Mesendoderm (in vitro differentiated cells): ENCODE results near the gene ZNF665.
"Not testable (repeated sequence)": the region's sequence is repeated elsewhere in the genome, so short reads cannot be mapped to it uniquely, and the experiment has no call there.

Experiments
- DNase-seq: peaks from one replicate; pipeline ENCODE4 v3.0.0; 2013
- H2AK5ac ChIP-seq: 2 replicates; pipeline ENCODE4 v1.6.1; 2013; ENCODE audit warnings: low read length, inconsistent platforms
- H2BK120ac ChIP-seq: 2 replicates; pipeline ENCODE4 v1.6.1; 2013; ENCODE audit warnings: low read depth, mild to moderate bottlenecking, low read length, moderate library complexity, mixed read lengths
- H2BK15ac ChIP-seq: replicated peaks from 2 replicates; pipeline ENCODE4 v1.6.1; 2013; ENCODE audit warnings: low read depth, mild to moderate bottlenecking, moderate library complexity
- H2BK5ac ChIP-seq: 2 replicates; pipeline ENCODE4 v1.6.1; 2013; ENCODE audit warnings: low read length, inconsistent platforms
- H3K18ac ChIP-seq: 2 replicates; pipeline ENCODE4 v1.6.1; 2013; ENCODE audit warnings: mild to moderate bottlenecking, low read length, mixed read lengths
- H3K23ac ChIP-seq: one replicate; pipeline ENCODE4 v1.6.1; 2013; ENCODE audit warnings: low read length
- H3K27ac ChIP-seq: 2 replicates; pipeline ENCODE4 v1.5.1; 2013; ENCODE audit warnings: low read depth, mild to moderate bottlenecking, inconsistent platforms, low read length, moderate library complexity
- H3K27me3 ChIP-seq: 2 replicates; pipeline ENCODE4 v1.6.1; 2013; ENCODE audit warnings: low read length, control low read depth, mild to moderate bottlenecking, inconsistent platforms; ENCODE audit not compliant: insufficient read depth, poor library complexity
- H3K36me3 ChIP-seq: 2 replicates; pipeline ENCODE4 v1.6.1; 2013; ENCODE audit warnings: low read length, inconsistent platforms; ENCODE audit not compliant: control insufficient read depth, insufficient read depth
- H3K4ac ChIP-seq: one replicate; pipeline ENCODE4 v1.6.1; 2013; ENCODE audit warnings: low read depth, mild to moderate bottlenecking, low read length, moderate library complexity
- H3K4me1 ChIP-seq: 2 replicates; pipeline ENCODE4 v1.6.1; 2013; ENCODE audit warnings: low read depth, low read length, inconsistent platforms; ENCODE audit not compliant: control insufficient read depth
- H3K4me2 ChIP-seq: 2 replicates; pipeline ENCODE4 v1.6.1; 2013; ENCODE audit warnings: low read length
- H3K4me3 ChIP-seq: 2 replicates; pipeline ENCODE4 v1.5.1; 2013; ENCODE audit warnings: mild to moderate bottlenecking, low read length
- H3K56ac ChIP-seq: one replicate; pipeline ENCODE4 v1.6.1; 2013; ENCODE audit warnings: low read length
- H3K79me1 ChIP-seq: 2 replicates; pipeline ENCODE4 v1.6.1; 2013; ENCODE audit warnings: low read length, inconsistent platforms
- H3K79me2 ChIP-seq: 2 replicates; pipeline ENCODE4 v1.6.1; 2013; ENCODE audit warnings: mild to moderate bottlenecking, low read length; ENCODE audit not compliant: control insufficient read depth, insufficient read depth
- H3K9ac ChIP-seq: 2 replicates; pipeline ENCODE4 v1.6.1; 2013; ENCODE audit warnings: low read length, inconsistent platforms
- H4K5ac ChIP-seq: one replicate; pipeline ENCODE4 v1.6.1; 2013; ENCODE audit warnings: low read length
- H4K8ac ChIP-seq: one replicate; pipeline ENCODE4 v1.6.1; 2013; ENCODE audit warnings: low read depth, mild to moderate bottlenecking, control low read depth, low read length, moderate library complexity
- WGBS: extraction: QIAGEN DNeasy Blood & Tissue Kit; methylation state at CpG from one replicate; pipeline ENCODE4 v1.1.7; 2013; ENCODE audit warnings: low lambda C conversion rate, missing lambda C conversion rate; ENCODE audit not compliant: insufficient coverage; ENCODE audit errors: extremely low coverage; 5-methylcytosine and 5-hydroxymethylcytosine counted together

ZNF665 gene

DNA sequence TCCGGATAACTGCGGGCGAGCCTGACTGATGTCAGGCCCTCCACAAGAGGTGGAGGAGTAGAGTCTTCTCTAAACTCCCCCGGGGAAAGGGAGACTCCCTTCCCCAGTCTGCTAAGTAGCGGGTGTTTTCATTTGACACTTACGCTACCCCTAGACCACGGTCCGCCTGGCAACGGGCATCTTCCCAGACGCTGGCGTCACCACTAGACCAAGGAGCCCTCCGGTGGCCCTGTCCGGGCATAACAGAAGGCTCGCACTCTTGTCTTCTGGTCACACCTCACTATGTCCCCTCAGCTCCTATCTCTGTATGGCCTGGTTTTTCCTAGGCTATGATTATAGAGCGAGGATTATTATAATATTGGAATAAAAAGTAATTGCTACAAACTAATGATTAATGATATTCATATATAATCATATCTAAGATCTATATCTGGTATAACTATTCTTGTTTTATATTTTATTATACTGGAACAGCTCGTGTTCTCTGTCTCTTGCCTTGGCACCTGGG lies 3.4 kb downstream of the ZNF665 start:
- not testable (repeated sequence) for H3K18ac ChIP-seq, H3K23ac ChIP-seq, H2BK5ac ChIP-seq, H3K27ac ChIP-seq, H3K56ac ChIP-seq, DNase-seq, H3K79me2 ChIP-seq, H3K4me2 ChIP-seq, H3K4ac ChIP-seq, H4K5ac ChIP-seq, H3K36me3 ChIP-seq, H3K79me1 ChIP-seq, H3K9ac ChIP-seq, H2BK15ac ChIP-seq, H3K27me3 ChIP-seq, H4K8ac ChIP-seq, H2AK5ac ChIP-seq, H2BK120ac ChIP-seq, H3K4me1 ChIP-seq, H3K4me3 ChIP-seq
- no CpG with 5 or more reads among the region's 16 CpGs for WGBS

DNA sequence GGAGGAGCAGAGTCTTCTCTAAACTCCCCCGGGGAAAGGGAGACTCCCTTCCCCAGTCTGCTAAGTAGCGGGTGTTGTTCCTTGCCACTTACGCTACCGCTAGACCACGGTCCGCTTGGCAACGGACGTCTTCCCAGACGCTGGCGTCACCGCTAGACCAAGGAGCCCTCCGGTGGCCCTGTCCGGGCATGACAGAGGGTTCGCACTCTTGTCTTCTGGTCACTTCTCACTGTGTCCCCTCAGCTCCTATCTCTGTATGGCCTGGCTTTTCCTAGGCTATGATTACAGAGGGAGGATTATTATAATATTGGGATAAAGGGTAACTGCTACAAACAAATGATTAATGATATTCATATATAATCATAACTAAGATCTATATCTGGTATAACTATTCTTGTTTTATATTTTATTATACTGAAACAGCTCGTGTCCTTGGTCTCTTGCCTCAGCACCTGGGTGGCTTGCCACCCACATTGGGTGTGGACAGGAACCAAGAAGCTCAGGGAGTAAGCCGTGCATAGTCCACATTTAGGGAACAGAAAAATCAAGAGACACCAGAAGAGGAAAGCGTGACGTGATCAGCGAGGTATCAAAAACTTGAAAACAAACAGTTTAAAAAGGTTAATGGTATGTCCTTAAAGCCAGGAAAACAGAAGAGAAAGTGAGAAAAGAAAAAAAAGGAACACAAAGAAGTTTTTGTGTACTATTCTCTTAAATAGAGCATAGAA lies 7.8 kb downstream of the ZNF665 start:
- H3K27me3 ChIP-seq, H3K4me3 ChIP-seq, H3K4me1 ChIP-seq, H3K23ac ChIP-seq, H4K5ac ChIP-seq, H3K9ac ChIP-seq, H2BK5ac ChIP-seq, H3K79me1 ChIP-seq, H3K56ac ChIP-seq, H3K27ac ChIP-seq, H2BK15ac ChIP-seq, H2BK120ac ChIP-seq, H3K18ac ChIP-seq, H3K79me2 ChIP-seq, H3K4me2 ChIP-seq, H4K8ac ChIP-seq, DNase-seq, H2AK5ac ChIP-seq, H3K4ac ChIP-seq, H3K36me3 ChIP-seq: not testable (repeated sequence)
- WGBS, result no CpG with 5 or more reads among the region's 19 CpGs

DNA sequence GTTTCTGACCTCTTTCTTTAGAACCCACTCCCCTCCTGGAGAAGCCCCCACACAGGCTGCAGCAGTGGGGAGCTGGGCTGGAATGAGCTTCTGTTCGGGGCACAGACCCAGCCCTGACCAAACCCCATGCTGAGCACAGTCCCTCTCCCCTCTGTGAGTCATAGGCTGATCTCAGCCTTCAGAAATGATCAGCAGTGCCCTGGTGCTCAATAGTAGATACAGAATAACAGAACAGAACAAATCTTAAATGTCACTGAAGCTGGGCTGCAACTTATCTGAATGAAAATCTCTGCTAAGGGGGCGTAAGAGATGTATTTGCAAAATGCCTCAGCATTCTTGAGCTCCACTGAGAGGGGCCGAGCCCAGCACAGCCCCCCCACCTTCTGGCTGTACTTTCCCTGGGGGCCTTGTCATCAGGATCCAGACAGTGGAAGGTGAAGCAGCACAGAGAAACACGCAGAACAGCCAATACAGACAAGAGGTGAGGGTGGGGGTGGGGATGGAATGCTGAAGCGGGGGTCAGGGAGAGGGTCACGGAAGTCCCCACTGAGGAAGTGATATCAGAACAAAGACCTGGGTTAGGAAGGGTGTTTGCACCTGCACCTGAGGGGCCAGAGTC lies 9.9 kb downstream of the ZNF665 start:
- H3K23ac ChIP-seq, result no peak overlapping the region
- WGBS, result no CpG with 5 or more reads among the region's 6 CpGs

DNA sequence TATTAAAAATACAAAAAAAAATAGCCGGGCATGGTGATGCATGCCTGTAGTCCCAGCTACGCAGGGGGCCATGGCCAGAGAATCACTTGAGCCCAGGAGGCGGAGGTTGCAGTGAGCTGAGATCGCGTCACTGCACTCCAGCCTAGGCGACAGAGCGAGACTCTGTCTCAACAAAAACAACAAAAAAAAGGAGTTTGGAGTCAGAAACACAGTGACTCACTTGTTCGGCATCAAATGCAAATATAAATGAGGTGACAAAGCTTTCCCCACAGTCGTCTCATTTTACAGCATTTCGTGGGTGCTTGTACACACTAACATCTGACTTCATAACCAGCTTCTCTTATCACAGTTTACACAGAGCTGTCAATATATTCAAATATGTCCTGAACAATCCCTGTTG lies 11.0 kb downstream of the ZNF665 start:
- H2BK120ac ChIP-seq, result no peak overlapping the region
- H3K79me1 ChIP-seq, result no peaks in the 10 kb centered on the region
- H3K56ac ChIP-seq, result no peak overlapping the region
- no peak overlapping the region for H2BK15ac ChIP-seq
- H3K4ac ChIP-seq, result no peak overlapping the region
- no peak overlapping the region for H3K18ac ChIP-seq
- no peak overlapping the region for H3K23ac ChIP-seq
- H4K8ac ChIP-seq, result no peak overlapping the region
- peaks cover 2% of the 10 kb centered on the region for H3K36me3 ChIP-seq
- no peaks in the 10 kb centered on the region for H3K79me2 ChIP-seq
- no peak for DNase-seq
- H2AK5ac ChIP-seq, result no peak overlapping the region
- no peak overlapping the region for H3K4me3 ChIP-seq
- H3K27me3 ChIP-seq, result no peaks in the 10 kb centered on the region
- H3K4me2 ChIP-seq, result no peak overlapping the region
- no peak overlapping the region for H4K5ac ChIP-seq
- no peak overlapping the region for H3K27ac ChIP-seq
- H3K9ac ChIP-seq, result no peak overlapping the region
- WGBS, result no CpG with 5 or more reads among the region's 10 CpGs
- H2BK5ac ChIP-seq, result no peak overlapping the region
- H3K4me1 ChIP-seq, result no peaks in the 10 kb centered on the region

More for the DNA sequence above, 9.9 kb downstream of the ZNF665 start:
- Histone ChIP-seq H2BK15ac (no peak overlapping the region), H3K27ac (peak overlapping the region; percentile 19), H4K8ac (no peak overlapping the region), H3K4ac (no peak overlapping the region), H3K4me2 (no peak overlapping the region), H3K27me3 (no peaks in the 10 kb centered on the region), H3K4me1 (no peaks in the 10 kb centered on the region), H3K4me3 (no peak overlapping the region), H4K5ac (no peak overlapping the region), H3K18ac (no peak overlapping the region), H3K56ac (no peak overlapping the region), H2AK5ac (no peak overlapping the region), H3K9ac (no peak overlapping the region), H3K79me2 (no peaks in the 10 kb centered on the region), H3K79me1 (no peaks in the 10 kb centered on the region), H2BK120ac (no peak overlapping the region), H2BK5ac (no peak overlapping the region), H3K36me3 (peaks cover 2% of the 10 kb centered on the region)
- DNase-seq, result peak; percentile 79

DNA sequence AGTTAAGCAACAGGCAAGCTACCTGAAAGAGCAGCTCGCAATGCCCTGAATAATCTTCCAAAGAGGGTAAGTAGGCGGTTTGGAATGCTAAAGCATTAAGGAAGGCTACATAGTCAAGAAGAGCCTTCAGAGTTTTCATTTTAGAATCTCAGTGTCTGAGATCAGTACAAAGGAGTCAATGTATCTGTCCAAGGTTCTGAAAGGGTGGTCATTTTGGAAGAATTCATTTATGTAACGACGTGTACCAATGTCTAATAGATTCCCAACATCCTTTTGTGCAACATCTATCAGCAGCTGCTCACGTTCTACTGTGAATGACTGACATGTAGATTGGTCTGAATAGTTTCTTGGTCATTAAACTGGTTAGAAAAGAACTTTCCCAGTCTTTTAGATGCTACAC lies 15.2 kb downstream of the ZNF665 start:
- no peak overlapping the region for H3K27ac ChIP-seq
- H2BK5ac ChIP-seq, result no peak overlapping the region
- no peak overlapping the region for H4K5ac ChIP-seq
- no peak overlapping the region for H3K9ac ChIP-seq
- no peak overlapping the region for H3K4me2 ChIP-seq
- H3K4me1 ChIP-seq, result no peaks in the 10 kb centered on the region
- H2BK15ac ChIP-seq, result no peak overlapping the region
- H3K4me3 ChIP-seq, result no peak overlapping the region
- no peak overlapping the region for H2BK120ac ChIP-seq
- no peak overlapping the region for H3K18ac ChIP-seq
- WGBS, result no CpG with 5 or more reads among the region's 5 CpGs
- H3K4ac ChIP-seq, result no peak overlapping the region
- no peaks in the 10 kb centered on the region for H3K79me1 ChIP-seq
- no peak overlapping the region for H4K8ac ChIP-seq
- no peaks in the 10 kb centered on the region for H3K27me3 ChIP-seq
- no peaks in the 10 kb centered on the region for H3K79me2 ChIP-seq
- DNase-seq, result no peak
- H3K56ac ChIP-seq, result no peak overlapping the region
- H2AK5ac ChIP-seq, result no peak overlapping the region
- H3K23ac ChIP-seq, result no peak overlapping the region
- peaks cover 2% of the 10 kb centered on the region for H3K36me3 ChIP-seq
